Mammary epithelial cell (primary cell): Measurements from ENCODE around the gene CEP57.

Experiments
- EZH2 ChIP-seq: IDR thresholded peaks from 2 replicates; pipeline ENCODE4 v1.6.1; 2012; ENCODE audit warnings: low read length, inconsistent platforms, borderline replicate concordance
- TF ChIP-seq, protein P1 (sequence below), 2 donors: IDR thresholded peaks in 1 of 2; conservative IDR thresholded peaks in 1 of 2; 2 replicates each; pipeline ENCODE4 v1.5.1; 2011 to 2012; ENCODE audit warnings: inconsistent platforms in 2 of 2, low read length in 2 of 2, mild to moderate bottlenecking in 2 of 2, control low read depth in 1 of 2, low read depth in 1 of 2; ENCODE audit not compliant: insufficient read depth in 1 of 2; ENCODE audit errors: extremely low read depth in 1 of 2

GRCh38 chr11:95853862-95854261, 63.6 kb downstream of the CEP57 start:
- no peak for TF ChIP-seq EZH2
- TF ChIP-seq, protein P1, sequence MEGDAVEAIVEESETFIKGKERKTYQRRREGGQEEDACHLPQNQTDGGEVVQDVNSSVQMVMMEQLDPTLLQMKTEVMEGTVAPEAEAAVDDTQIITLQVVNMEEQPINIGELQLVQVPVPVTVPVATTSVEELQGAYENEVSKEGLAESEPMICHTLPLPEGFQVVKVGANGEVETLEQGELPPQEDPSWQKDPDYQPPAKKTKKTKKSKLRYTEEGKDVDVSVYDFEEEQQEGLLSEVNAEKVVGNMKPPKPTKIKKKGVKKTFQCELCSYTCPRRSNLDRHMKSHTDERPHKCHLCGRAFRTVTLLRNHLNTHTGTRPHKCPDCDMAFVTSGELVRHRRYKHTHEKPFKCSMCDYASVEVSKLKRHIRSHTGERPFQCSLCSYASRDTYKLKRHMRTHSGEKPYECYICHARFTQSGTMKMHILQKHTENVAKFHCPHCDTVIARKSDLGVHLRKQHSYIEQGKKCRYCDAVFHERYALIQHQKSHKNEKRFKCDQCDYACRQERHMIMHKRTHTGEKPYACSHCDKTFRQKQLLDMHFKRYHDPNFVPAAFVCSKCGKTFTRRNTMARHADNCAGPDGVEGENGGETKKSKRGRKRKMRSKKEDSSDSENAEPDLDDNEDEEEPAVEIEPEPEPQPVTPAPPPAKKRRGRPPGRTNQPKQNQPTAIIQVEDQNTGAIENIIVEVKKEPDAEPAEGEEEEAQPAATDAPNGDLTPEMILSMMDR (conservative IDR thresholded peaks at IDR 0.05 in 1 of 2, IDR thresholded peaks at IDR 0.05 in 1 of 2; ENCODE audit: extremely low read depth in 1 of 2, insufficient read depth in 1 of 2, low read depth in 1 of 2, low read length in 2 of 2): no peak
